GM20000 (cell line): Measurements from ENCODE around the gene TBC1D4.

Experiments used
- DNase-seq: peaks from one replicate; pipeline ENCODE4 v3.0.0; 2012; ENCODE audit warnings: low spot score
- TF ChIP-seq, protein P1 (sequence below): IDR thresholded peaks from 2 replicates; pipeline ENCODE4 v1.5.1; 2012; ENCODE audit warnings: mild to moderate bottlenecking, control low read depth; ENCODE audit errors: extremely low read depth, missing control alignments

TBC1D4 gene

DNA sequence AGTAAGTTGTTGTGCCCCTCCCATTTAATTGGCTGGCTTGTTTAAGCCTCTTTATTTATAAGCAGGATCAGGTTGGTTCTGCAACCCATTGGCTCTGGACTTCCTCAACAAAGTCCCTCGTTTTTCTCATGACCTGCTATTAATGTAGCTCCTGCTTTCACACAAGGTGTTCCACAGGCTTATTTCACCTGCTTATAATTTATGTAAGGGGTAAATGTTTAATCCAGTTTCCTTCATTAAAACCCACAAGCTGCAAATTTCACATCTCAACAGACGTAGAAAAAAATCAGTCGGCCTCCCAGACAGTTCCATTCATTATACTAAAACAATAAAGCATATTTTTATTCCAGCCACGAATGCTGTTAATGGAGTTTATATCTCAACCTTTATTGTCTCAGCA is 86.1 kb downstream of the TBC1D4 start:
- DNase-seq, result no peak
- TF ChIP-seq, protein P1, sequence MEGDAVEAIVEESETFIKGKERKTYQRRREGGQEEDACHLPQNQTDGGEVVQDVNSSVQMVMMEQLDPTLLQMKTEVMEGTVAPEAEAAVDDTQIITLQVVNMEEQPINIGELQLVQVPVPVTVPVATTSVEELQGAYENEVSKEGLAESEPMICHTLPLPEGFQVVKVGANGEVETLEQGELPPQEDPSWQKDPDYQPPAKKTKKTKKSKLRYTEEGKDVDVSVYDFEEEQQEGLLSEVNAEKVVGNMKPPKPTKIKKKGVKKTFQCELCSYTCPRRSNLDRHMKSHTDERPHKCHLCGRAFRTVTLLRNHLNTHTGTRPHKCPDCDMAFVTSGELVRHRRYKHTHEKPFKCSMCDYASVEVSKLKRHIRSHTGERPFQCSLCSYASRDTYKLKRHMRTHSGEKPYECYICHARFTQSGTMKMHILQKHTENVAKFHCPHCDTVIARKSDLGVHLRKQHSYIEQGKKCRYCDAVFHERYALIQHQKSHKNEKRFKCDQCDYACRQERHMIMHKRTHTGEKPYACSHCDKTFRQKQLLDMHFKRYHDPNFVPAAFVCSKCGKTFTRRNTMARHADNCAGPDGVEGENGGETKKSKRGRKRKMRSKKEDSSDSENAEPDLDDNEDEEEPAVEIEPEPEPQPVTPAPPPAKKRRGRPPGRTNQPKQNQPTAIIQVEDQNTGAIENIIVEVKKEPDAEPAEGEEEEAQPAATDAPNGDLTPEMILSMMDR, result no peak

DNA sequence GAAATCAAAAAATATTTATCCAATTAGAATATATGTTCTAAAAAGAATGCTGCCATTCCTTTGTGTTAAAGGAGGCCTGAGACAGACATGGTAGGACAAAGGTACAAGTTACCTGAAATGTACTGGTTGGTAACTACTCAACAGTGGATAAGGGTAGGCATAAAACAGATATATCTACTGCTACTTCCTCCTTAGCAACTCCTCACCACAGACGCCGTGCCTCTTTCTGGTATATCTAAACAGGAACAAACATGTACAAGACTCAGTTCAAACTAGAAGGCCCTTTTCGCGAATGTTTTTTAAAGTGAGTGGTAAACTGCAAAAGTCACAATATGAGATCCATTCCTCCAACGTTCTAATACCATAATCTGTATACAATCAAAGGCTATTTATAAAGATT is 86.9 kb downstream of the TBC1D4 start:
- TF ChIP-seq, protein P1, result no peak

DNA sequence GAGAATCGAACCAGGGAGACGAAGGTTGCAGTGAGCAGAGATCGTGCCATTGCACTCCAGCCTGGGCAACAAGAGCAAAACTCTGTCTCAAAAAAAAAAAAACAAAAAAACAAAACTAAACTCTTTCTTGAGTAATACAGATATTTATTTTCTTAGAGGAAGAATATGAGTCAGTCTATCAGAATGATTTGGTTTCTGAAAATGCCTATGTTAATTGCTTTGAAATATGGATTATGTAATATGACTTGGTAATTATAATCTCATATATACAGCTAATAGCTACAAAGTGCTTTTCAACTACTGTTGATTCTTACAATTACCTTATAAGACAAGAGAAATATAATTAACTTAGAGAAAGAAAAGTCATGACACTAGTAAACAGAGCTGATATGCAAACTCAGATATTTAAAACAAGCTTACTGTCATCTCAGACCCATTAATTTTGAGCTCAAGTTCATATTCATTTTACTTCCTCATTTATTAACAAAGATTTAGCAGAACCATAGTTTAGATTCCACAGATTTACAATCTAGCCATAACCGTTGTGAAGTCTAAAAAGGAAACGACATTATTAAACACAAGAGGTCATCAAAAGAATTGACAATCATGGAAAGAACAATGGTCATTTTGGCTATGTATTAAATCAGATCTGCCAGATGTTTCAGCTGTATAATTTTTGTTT is 88.0 kb downstream of the TBC1D4 start:
- no peak for DNase-seq

More for the DNA sequence above, 86.9 kb downstream of the TBC1D4 start:
- peak; percentile 18 for DNase-seq

DNA sequence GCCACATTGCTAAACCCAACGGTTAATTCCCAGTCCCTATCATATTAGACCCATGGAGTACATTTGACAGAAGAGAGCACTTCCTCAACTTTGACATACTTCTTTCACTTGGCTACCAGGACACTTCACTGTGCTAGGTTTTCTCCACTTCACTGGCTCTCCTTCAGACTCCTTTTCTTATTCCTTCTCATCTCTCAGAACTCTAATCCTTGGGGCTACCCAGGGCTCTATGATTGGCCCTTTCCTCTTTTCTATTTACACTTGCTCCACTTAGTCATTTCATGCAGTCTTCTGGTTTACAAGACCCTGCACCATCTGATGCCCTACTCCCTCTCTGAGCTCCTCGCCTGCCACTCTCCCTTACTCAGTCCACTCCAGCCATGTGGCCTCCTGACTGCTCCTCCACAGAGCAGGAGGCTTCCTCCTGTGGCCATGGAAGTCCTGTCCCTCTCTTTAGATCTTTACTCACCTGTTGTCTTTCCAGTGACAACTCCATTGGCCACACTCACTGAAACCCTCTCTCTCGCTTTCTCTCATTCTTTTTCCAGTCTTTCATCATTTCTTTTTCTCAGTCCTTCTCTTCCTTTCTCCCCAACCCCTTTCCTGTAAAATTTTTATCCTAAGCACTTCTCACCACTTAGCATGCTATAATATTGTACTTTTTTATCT is 90.4 kb downstream of the TBC1D4 start:
- DNase-seq, result no peak

More for the DNA sequence above, 88.0 kb downstream of the TBC1D4 start:
- TF ChIP-seq, protein P1, result no peak

DNA sequence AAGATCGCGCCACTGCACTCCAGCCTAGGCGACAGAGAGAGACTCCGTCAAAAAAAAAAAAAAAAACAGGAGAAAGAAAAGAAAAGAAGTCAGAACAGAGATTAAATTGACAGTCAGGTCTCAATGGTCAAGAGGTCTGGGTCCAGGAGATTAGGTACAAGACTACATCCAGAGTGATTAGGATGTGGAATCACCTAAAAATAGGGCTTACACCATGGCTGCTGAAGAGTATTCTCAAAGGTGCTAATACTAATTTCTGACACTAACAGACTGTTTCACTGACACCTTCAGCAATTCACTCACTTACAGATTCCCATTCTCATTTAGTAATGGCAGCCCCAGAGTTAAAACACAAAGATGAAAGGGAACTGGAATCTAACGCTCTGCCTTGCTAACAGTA is 91.7 kb downstream of the TBC1D4 start:
- TF ChIP-seq, protein P1, result no peak
- no peak for DNase-seq

More for the DNA sequence above, 90.4 kb downstream of the TBC1D4 start:
- TF ChIP-seq, protein P1, result no peak

DNA sequence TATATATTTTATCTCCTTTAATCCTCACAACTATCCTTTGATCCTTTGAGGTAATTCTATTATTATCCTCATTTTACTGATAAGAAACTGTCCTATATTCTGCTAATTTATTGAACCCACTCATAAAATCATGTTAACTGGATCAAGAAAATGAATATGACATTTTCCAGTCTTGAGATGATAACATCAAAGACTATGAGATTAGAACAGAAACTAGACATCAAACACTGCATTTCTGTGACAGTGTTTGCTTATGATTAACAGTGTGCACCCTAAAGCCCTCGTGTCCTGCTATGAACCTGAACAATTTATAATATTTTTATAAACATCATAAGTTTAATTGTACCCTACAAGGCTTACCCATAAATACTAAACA is 96.3 kb downstream of the TBC1D4 start:
- TF ChIP-seq, protein P1, result no peak
- DNase-seq, result no peak

DNA sequence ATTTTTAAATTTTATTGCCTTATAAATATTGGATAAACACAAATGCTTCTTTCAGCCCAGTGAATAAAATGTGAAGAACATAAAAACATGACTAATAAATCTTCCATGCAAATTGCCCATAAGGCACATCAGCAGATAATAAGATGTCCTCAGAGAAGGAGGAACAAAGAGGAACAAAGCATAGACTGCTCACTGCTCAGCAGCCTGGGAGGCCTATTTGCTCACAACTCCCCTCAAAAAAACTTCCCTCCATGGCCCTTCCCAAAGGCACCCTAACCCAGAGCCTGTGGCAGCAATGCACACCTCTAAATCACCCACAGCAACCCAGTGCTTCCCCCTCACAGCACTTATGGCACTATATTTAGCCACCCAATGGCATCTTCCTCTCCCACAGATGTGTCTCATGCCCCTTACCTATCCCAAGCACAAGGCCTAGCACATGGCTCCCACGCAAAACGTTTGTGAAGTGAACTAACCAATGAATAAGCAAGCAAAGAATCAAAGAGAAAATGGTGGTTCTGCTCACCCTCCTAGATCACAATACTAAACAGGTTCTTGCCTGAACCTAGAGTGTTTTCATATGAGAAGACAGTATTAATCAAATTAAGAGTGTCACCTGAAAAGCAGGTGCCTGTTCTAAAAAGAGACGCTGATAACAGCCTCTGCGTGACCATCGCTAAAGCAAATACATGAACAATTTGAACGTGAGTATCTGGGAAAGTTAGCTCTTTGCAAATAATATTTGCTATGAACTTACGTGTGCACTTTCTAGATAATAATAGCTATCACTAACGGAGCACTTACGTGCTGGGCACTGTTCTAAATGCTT is 96.9 kb downstream of the TBC1D4 start:
- TF ChIP-seq, protein P1, result no peak

More for the DNA sequence above, 96.9 kb downstream of the TBC1D4 start:
- no peak for DNase-seq
